GM19035 (cell line): ENCODE measurements around the gene TP53RK.

Experiments used
- ATAC-seq: cut with Tn5 transposase; IDR thresholded peaks from one replicate; pipeline ENCODE4 v1.9.1; 2021; ENCODE audit not compliant: unreplicated experiment

Gene TP53RK

DNA sequence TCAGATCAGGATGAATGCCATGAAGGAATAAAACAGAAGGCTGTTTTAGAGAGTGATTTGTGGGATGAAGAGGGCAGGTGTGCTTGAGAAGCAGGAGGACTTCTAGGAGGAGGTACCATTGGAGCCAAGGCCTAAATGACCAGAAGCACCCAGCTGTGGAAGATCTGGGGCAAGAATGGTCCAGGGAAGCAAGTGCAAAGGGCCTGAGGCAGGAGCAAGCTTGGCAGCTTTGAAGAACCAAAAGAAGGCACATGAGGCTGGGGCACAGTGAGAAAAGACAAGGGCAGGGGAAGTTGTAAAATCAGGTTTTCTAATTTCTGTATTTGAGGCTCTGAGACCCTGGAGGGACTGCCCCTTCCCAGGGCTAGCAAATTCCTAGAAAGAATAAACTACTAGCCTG lies 47.8 kb downstream of the TP53RK start:
- no peak for ATAC-seq

GRCh38 chr20:46640536-46641311 lies 48.5 kb downstream of the TP53RK start:
- ATAC-seq, result no peak

- no peak for ATAC-seq
Measured at GRCh38 chr20:46640044-46640443, 49.2 kb downstream of the TP53RK start.

DNA sequence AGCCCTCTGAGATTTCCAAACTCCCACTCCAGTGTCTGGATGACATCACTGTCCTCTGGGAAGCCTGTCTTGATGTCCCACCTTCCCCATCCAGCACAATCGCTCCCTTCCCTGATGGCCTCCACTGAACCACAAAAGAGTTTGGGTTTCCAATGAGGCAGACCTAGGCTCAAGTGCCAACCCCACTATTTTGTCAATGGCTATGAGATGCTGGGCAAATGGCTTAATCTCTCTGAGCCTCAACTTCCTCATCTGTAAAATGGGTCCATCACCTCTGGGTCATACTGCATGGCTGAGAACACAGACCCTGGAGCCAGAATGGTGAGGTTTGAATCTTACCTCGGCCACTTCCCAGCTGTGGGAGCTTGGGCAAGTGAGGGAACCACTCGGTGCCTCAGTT lies 49.7 kb downstream of the TP53RK start:
- ATAC-seq, result no peak

DNA sequence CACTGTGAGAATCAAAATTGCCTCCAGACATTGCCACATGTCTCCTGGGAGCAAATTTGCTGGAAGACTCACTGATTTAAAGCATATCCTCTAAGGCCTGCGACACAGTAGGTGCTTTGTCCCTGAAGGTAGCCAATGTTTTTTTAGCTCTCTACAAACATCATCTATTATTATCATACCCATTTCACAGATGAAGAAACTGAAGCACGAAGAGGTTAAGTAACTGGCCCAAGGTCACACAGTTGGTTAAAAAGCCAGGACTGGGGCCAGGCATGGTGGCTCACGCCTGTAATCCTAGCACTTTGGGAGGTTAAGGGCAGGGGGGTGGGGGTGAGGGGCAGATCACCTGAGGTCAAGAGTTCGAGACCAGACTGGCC lies 50.4 kb downstream of the TP53RK start:
- no peak for ATAC-seq

- no peak for ATAC-seq
Measured at GRCh38 chr20:46638134-46638897, 50.9 kb downstream of the TP53RK start.

DNA sequence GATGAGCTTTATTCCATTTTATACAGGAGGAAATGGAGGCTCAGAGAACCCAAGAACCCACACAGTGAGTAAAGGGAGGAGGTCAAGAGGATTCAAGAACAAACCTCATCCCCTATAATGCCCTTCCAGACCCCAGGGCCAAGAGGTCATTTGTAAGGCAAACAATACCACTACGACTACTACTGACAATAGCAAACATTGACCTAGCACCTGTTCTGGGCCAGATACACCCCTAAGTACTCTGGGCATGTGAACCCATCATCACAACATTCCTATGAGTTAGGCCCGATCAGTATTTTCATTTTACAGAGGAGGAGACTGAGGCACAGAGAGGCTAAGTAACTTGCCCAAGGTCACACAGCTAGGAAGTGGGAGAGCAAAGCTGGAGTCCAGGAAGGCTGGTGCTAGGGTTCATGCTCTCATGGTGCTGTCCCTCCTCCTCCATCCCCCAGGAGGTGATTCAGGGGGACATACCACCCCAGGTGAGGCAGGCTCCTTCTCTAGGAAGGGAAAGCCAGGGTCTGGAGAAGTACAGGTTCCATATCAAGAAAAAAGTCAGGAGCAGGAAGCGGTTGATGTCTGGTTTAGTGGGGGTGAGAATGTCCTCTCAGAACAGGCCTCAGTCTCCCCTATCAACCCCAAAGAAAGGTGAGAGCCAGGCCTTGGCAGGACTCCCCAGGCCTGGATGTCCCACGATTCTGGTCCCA lies 51.7 kb downstream of the TP53RK start:
- ATAC-seq, result no peak

DNA sequence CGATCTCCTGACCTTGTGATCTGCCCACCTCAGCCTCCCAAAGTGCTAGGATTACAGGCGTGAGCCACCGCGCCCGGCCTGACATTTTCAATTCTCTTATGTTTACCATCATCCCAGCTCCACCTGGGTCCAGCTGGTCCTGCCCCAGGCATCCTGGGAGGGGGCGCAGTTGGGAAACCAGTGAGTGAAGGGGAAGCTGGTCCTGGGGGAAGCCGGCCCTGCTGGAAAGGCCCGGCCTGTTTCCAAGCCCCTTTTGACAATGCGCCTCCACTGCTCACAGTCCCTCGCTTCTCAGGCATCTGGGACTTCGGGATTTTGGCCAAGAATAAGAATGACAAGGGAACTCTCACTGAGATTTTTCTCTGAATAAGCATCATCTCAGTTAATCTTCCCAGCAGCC lies 52.2 kb downstream of the TP53RK start:
- ATAC-seq, result no peak

GRCh38 chr20:46636514-46636913 lies 52.7 kb downstream of the TP53RK start:
- ATAC-seq, result no peak

- ATAC-seq, result no peak
Measured at GRCh38 chr20:46635514-46636136, 53.6 kb downstream of the TP53RK start.

- no peak for ATAC-seq
Measured at GRCh38 chr20:46634528-46634927, 54.7 kb downstream of the TP53RK start.
